GM12873 (cell line): Measurements from ENCODE around the gene CLBA1.

Experiments used
- CTCF ChIP-seq: IDR thresholded peaks from 2 replicates; pipeline ENCODE4 v1.5.1; 2012; ENCODE audit warnings: low read depth, mild to moderate bottlenecking, moderate library complexity, low read length, control low read depth; ENCODE audit not compliant: insufficient read depth; ENCODE audit errors: missing control alignments

Gene CLBA1

DNA sequence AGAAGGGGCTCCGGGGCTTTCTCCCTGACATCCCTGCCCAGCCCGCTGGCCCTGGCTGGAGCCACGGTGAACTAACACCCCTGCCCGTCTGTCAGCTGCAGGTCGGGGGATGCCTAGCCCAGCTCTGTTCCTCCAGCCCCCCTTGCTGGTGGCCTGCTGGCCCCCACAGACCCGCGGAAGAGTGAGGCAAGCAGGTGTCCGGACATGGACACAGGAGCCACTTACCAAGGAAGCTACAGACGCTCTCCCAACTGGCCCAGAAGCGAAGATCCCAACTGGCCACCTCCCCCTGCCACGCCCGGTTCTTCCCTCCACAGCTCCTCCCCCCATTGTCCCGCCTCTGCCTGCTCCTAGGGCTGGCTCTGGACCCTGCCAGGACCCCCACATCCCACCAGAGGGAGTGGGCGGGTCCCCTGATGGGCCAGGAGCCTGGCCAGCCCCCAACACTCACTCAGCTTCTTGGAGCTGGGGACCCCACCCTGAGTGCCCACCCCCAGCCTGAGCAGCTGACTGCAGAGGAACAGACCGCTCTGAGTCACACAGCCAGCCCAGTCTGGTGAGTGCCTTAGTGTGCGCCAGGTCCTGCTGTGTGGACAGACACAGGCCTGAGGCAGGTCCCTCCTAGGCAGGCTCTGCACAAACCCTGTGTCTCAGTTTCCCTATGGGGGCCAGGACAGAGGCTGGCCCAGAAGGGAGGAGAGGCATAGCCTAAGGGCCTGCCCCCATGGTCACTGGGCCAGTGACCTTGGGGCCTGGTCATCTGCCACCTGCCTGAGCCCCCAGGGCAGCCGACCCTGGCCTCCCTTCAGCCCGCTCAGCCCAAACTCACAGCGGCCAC is 15.1 kb upstream of the CLBA1 start:
- TF ChIP-seq CTCF, result no peak

- no peak for TF ChIP-seq CTCF
Measured at GRCh38 chr14:104971447-104972240, 13.9 kb upstream of the CLBA1 start.

- no peak for TF ChIP-seq CTCF
Measured at GRCh38 chr14:104972301-104973134, 13.1 kb upstream of the CLBA1 start.

DNA sequence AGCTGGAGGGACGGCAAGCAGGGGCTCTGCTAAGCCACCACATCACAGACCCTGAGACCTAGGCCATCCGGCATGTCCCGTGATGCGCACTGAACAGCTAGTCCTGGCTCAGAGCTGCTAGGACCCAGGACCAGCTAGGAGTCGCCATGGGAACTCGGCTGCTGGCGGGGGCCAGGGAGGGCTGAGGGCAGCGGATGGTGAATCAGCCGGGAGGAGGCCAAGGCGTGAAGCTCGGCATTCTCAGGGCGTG is 12.5 kb upstream of the CLBA1 start:
- no peak for TF ChIP-seq CTCF

- TF ChIP-seq CTCF, result no peak
Measured at GRCh38 chr14:104973385-104974145, 12.0 kb upstream of the CLBA1 start.

- TF ChIP-seq CTCF, result no peak
Measured at GRCh38 chr14:104974146-104974541, 11.4 kb upstream of the CLBA1 start.
